CD8-positive, alpha-beta memory T cell (primary cell): ENCODE data around the gene SBK3. TPM values are rescaled to one million over a fixed set of nuclear protein-coding genes. Genes with fewer than 3 reads are reported as not detected.
"Not testable (repeated sequence)": the region's sequence is repeated elsewhere in the genome, so short reads cannot be mapped to it uniquely, and the experiment has no call there.

ENCODE experiments used
- CTCF ChIA-PET: fragments of 350-600 bp; sonication (Branson Sonifier 250); formaldehyde crosslinking; loops from one replicate; lab custom pipeline; 2021; ENCODE audit warnings: antibody characterized with exemption; lab: Charles Lee
- POLR2A ChIA-PET: fragments of 350-600 bp; sonication (Branson Sonifier 250); formaldehyde crosslinking; loops from one replicate; lab custom pipeline; 2021; ENCODE audit warnings: antibody characterized with exemption; lab: Charles Lee
- DNase-seq, 5 donors: peaks; one replicate each; pipeline versions ENCODE4 v3.0.0 to v3.0.0-alpha.2; 2020 to 2022; ENCODE audit warnings: mixed read lengths in 1 of 5
- H3K27ac ChIP-seq: one replicate; pipeline ENCODE4 v1.7.0; 2013; ENCODE audit warnings: low read depth, mild to moderate bottlenecking, low read length, moderate library complexity
- H3K27me3 ChIP-seq: 2 replicates; pipeline ENCODE4 v1.7.0; 2013; ENCODE audit warnings: low read length, mild to moderate bottlenecking; ENCODE audit not compliant: insufficient read depth, poor library complexity, severe bottlenecking
- H3K36me3 ChIP-seq: 2 replicates; pipeline ENCODE4 v1.7.0; 2013; ENCODE audit warnings: mild to moderate bottlenecking, low read length, moderate library complexity; ENCODE audit not compliant: insufficient read depth
- H3K4me1 ChIP-seq: 2 replicates; pipeline ENCODE4 v1.7.0; 2013; ENCODE audit warnings: mild to moderate bottlenecking, low read length, moderate library complexity; ENCODE audit not compliant: insufficient read depth
- H3K4me3 ChIP-seq: 2 replicates; pipeline ENCODE4 v1.7.0; 2013; ENCODE audit warnings: mild to moderate bottlenecking, low read length
- H3K9me3 ChIP-seq: 2 replicates; pipeline ENCODE4 v1.7.0; 2013; ENCODE audit warnings: mild to moderate bottlenecking, low read length
- H3K27ac Mint-ChIP-seq, 8 donors: one replicate each; pipeline ENCODE4 v1.8.0; 2020 to 2021; ENCODE audit warnings: mixed read lengths in 8 of 8, mild to moderate bottlenecking in 6 of 8, inconsistent platforms in 3 of 8, moderate library complexity in 3 of 8
- H3K27me3 Mint-ChIP-seq, 2 donors: one replicate each; pipeline ENCODE4 v1.8.0; 2020 to 2021; ENCODE audit warnings: mixed read lengths in 2 of 2, mild to moderate bottlenecking in 1 of 2, moderate library complexity in 1 of 2
- H3K36me3 Mint-ChIP-seq, 3 donors: one replicate each; pipeline ENCODE4 v1.8.0; 2020 to 2021; ENCODE audit warnings: mixed read lengths in 3 of 3, inconsistent platforms in 1 of 3, mild to moderate bottlenecking in 1 of 3
- H3K4me1 Mint-ChIP-seq, 3 donors: one replicate each; pipeline ENCODE4 v1.8.0; 2020 to 2021; ENCODE audit warnings: mixed read lengths in 3 of 3, inconsistent platforms in 1 of 3, mild to moderate bottlenecking in 1 of 3
- H3K4me3 Mint-ChIP-seq, 7 donors: one replicate each; pipeline ENCODE4 v1.8.0; 2020 to 2021; ENCODE audit warnings: mixed read lengths in 7 of 7, mild to moderate bottlenecking in 6 of 7, moderate library complexity in 4 of 7, inconsistent platforms in 2 of 7
- H3K9me3 Mint-ChIP-seq, 5 donors: one replicate each; pipeline ENCODE4 v1.8.0; 2020 to 2022; ENCODE audit warnings: mixed read lengths in 5 of 5, mild to moderate bottlenecking in 3 of 5, moderate library complexity in 2 of 5, inconsistent platforms in 1 of 5
- polyA plus RNA-seq: library from polyadenylated mRNA; unstranded; fragments of 300-500 nt; fragmentation: Illumina TruSeq; gene quantifications from one replicate; pipeline ENCODE4 v1.2.3, GENCODE V29; 2021
- total RNA-seq, 2 experiments: library from RNA; stranded (reverse); gene quantifications; one replicate each; pipeline ENCODE4 v1.2.3, GENCODE V29; 2021

The SBK3 gene
- total and polyA plus RNA-seq, 3 experiments from 2014 or later, result not detected

DNA sequence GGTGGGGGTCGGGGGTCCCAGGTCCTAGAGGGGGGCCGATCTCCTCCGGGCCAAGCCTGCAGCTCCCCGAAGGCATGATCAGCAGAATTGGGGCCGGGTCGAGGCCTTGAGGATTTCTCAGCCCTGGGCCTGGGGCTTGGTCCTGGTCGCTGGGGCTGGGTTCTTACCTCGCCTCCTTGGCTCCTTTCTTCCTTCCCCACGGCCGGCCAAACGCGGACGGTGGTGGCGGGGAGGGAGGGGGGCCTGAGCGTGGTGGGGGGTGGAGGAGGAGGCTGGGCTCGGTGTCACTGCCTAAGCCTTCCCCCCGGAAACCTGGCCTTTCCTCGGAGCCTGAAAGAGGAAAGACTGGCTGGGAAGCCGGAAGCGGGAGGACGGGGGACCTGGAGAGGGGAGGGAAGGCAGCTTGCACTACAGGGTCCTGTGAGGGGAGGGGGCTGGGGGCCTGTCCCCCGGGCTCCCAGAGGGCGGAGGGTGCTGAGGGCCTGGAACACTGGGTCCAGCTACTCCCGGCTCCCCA is 35.3 kb upstream of the SBK3 start, which contains the start of gene ZNF579:
ZNF579 (minus strand) TSS at position 221 of the 517 bp plus-strand sequence. CDS start 1,209 bp downstream, outside the sequence.
- H3K27me3 ChIP-seq, result no peaks in the 10 kb centered on the region
- CTCF ChIA-PET, result interaction anchor here (1.4 to 1.6 kb wide), 2 partner anchors 50 to 52 kb away, joined by 3 to 7 read pairs; no protein-coding TSS in a partner anchor
- H3K27ac ChIP-seq, result peak within 1 kb of the TSS; percentile 12
- peak within 1 kb of the TSS; percentile 56 for H3K4me3 ChIP-seq
- Mint-ChIP-seq H3K27me3 (peaks cover 4% of the 10 kb centered on the region in 2 donors), H3K9me3 (peaks cover 0 to 4% (median 0%) of the 10 kb centered on the region in 5 donors), H3K4me3 (peak within 1 kb of the TSS; percentile 80 to 91 (median 86)), H3K4me1 (peaks cover 24 to 30% (median 30%) of the 10 kb centered on the region in 3 donors), H3K27ac (peak within 1 kb of the TSS; percentile 75 to 99 (median 92)), H3K36me3 (peaks cover 10 to 15% (median 11%) of the 10 kb centered on the region in 3 donors)
- H3K36me3 ChIP-seq, result no peaks in the 10 kb centered on the region
- DNase-seq, result peak; percentile 53 to 79 (median 62)
- H3K9me3 ChIP-seq, result no peaks in the 10 kb centered on the region
- POLR2A ChIA-PET, result interaction anchor here (0.6 to 1.0 kb wide), 3 partner anchors 19 to 241 kb away, joined by 3 to 4 read pairs (median 3); partner anchors contain the start of genes FIZ1, KMT5C and ZNF524
- H3K4me1 ChIP-seq, result peaks cover 16% of the 10 kb centered on the region

DNA sequence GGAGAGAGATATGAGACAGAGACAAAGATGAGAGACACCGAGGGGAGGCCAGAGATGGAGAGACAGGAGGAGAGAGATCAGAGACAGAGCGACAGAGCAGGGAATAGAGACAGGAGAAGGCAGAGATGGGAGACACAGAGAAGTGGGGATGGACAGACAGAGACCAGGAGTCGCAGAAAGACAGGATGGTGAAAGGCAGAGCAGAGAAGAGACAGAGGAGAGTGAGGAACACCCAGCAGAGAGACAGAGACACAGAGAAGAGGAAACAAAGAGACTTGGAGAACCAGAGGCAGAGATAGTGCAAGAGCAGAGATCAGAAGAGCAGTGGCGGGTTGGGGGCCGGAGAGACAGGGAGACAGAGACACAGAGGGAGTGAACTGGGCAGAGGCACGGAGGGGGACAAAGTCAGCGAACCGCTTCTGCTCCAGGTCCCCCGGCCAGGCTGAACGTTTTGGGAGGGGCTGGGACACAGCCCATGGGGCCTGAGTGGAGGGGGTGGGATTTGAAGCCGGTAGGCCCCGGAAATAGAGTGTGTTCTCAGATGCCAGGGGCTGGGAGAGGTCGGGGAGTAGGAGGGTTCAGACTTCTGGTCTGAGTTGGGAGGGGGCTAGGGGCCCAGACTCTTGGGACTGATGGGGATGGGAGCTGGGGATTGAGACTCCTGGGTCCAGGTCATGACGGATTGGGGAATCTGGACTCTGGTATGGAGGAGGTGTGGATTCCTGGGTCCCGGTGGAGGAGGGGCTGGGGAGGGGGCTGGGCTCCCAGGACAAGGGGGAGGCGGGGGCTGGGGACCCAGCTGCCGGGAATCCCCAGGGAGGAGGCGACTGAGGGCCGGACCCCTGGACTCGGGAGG is 34.7 kb upstream of the SBK3 start:
- peak overlapping the region; percentile 49 to 99 (median 88) for H3K27ac Mint-ChIP-seq
- Histone ChIP-seq H3K4me3 (peak overlapping the region; percentile 56), H3K27ac (peak overlapping the region; percentile 12), H3K36me3 (no peaks in the 10 kb centered on the region), H3K4me1 (peaks cover 16% of the 10 kb centered on the region), H3K9me3 (no peaks in the 10 kb centered on the region), H3K27me3 (no peaks in the 10 kb centered on the region)
- H3K27me3 Mint-ChIP-seq, result peaks cover 0 to under 1% of the 10 kb centered on the region in 2 donors
- peaks cover 0 to 4% (median 0%) of the 10 kb centered on the region in 5 donors for H3K9me3 Mint-ChIP-seq
- peak overlapping the region; percentile 78 to 91 (median 86) for H3K4me3 Mint-ChIP-seq
- CTCF ChIA-PET, result interaction anchor here (1.4 to 1.6 kb wide), 2 partner anchors 51 to 53 kb away, joined by 3 to 7 read pairs; no protein-coding TSS in a partner anchor
- H3K4me1 Mint-ChIP-seq, result peaks cover 19 to 24% (median 24%) of the 10 kb centered on the region in 3 donors
- peaks cover 10 to 15% (median 11%) of the 10 kb centered on the region in 3 donors for H3K36me3 Mint-ChIP-seq
- POLR2A ChIA-PET, result interaction anchor here (0.6 kb wide), 1 partner anchor 26 kb away, joined by 3 read pairs; no protein-coding TSS in a partner anchor
- peak in 1 of 5 donors; percentile 48 for DNase-seq

DNA sequence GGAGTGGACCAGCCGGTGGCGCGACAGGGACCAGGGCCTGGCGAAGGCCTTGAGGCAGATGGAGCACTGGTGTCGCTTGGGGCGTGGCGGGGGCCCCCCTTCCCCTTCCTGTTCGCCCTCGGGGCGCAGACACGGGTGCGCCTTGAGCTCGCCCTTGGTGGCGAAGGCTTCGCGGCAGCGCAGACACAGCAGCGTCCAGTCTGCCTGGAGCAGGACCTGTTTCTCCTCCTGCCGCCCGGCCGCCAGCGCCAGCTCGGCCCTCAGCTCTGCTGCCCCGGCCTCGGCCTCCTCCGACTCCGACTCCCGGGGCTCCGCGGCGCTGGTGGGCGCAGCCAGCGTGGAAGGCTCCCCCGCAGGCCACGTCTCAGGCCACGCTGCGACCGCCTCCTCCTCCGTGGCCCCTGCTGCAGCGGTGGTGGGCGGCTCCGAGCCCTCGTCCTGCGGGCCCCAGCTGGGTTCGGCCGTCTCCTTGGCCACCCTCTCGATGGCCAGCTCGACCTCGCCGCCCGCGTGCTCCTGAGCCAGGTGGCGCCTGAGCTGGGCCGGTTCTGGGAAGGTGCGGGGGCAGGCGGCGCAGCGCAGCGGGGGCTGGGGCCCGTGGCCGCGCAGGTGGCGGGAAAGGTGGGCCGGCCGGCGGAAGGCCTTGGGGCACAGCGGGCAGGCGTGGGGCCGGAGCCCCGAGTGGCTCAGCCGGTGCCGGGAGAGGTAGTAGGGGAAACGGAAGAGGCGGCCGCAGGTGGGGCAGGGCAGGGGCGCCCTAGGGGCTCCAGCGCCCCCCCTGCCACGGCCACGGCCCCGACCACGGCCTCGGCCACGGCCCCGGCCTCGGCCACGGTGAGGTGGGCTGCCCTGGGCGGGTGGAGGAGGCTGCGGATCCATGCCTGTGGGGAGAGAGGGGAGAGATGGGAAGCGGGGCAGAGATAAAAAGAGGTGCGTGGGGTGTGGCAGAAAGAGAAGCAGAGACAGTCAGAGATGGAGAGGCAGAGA is 33.7 kb upstream of the SBK3 start:
- Histone ChIP-seq H3K4me1 (peaks cover 16% of the 10 kb centered on the region), H3K4me3 (no peak overlapping the region), H3K9me3 (no peaks in the 10 kb centered on the region), H3K27me3 (no peaks in the 10 kb centered on the region), H3K36me3 (no peaks in the 10 kb centered on the region), H3K27ac (no peak overlapping the region)
- Mint-ChIP-seq H3K9me3 (peaks cover 0 to 4% (median 0%) of the 10 kb centered on the region in 5 donors), H3K4me1 (peaks cover 19 to 24% (median 24%) of the 10 kb centered on the region in 3 donors), H3K27ac (peak overlapping the region; percentile 49 to 99 (median 88)), H3K4me3 (peak overlapping the region; percentile 56 to 91 (median 82)), H3K27me3 (no peaks in the 10 kb centered on the region), H3K36me3 (peaks cover 10 to 15% (median 11%) of the 10 kb centered on the region in 3 donors)
- peak in 1 of 5 donors; percentile 48 for DNase-seq
- ChIA-PET POLR2A (no interaction called here), CTCF (no interaction called here)

DNA sequence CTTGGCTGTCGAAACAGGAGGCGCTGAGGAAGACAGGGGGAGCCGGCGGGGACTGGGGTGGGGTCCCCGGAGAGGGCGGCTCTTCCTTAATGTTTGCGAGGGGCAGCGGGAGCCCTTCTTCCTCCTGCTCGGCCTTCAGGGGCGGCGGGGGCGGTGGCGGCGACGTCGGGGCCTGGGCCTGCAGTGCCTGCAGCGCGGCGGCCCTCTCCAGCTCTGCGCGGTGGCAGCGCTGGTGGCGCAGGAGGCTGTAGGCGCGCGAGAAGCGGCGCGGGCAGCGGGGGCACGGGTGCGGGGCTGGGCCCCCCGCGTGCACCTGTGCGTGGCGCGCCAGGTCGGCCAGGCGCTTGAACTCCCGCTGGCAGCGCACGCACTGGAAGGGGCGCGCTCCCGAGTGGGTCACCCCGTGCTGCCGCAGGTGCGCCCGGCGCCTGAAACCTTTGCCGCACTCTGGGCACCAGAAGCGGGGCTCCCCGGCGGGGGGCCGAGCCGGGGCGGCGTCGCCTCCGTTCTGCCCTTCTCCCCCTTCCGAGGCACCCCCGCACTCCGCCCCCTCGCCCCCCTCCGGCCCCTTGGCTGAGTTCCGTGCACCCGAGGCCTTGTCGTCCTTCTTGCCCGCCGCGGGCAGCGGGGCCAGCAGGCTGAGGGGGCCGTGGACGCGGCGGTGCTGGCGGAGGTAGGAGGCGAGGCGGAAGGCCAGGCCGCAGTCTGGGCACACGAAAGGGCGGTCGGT is 32.9 kb upstream of the SBK3 start:
- H3K27me3 ChIP-seq, result no peaks in the 10 kb centered on the region
- H3K27me3 Mint-ChIP-seq, result no peaks in the 10 kb centered on the region
- no peak overlapping the region for H3K4me3 ChIP-seq
- H3K9me3 Mint-ChIP-seq, result peaks cover 0 to 4% (median 0%) of the 10 kb centered on the region in 5 donors
- no peaks in the 10 kb centered on the region for H3K36me3 ChIP-seq
- peaks cover 19 to 24% (median 24%) of the 10 kb centered on the region in 3 donors for H3K4me1 Mint-ChIP-seq
- no peak overlapping the region for H3K4me3 Mint-ChIP-seq
- peaks cover 16% of the 10 kb centered on the region for H3K4me1 ChIP-seq
- ChIA-PET CTCF (no interaction called here), POLR2A (interaction anchor here (0.6 kb wide), 1 partner anchor 9 kb away, joined by 3 read pairs; no protein-coding TSS in a partner anchor)
- no peak overlapping the region for H3K27ac Mint-ChIP-seq
- DNase-seq, result peak in 1 of 5 donors; percentile 26
- H3K27ac ChIP-seq, result no peak overlapping the region
- peaks cover 10 to 15% (median 11%) of the 10 kb centered on the region in 3 donors for H3K36me3 Mint-ChIP-seq
- H3K9me3 ChIP-seq, result no peaks in the 10 kb centered on the region

DNA sequence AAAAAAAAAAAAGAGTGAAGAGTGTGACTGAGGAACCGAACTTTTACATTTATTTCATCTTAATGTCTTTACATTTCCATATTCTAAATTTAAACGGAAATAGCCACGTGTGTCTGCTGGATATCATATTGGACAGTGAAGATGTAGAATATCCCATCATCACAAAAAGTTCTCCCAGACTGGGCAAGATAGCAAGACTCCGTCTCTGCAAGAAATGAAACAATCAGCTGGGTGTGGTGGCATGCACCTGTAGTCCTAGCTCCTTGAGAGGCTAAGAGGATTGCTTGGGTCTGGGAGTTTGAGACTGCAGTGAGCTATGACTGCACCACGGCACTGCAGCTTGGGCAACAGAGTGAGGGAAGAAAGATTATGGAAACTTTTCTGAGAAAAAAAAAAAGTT is 31.4 kb upstream of the SBK3 start:
- Mint-ChIP-seq H3K36me3 (peaks cover 10 to 15% (median 11%) of the 10 kb centered on the region in 3 donors), H3K27ac (no peak overlapping the region), H3K9me3 (peaks cover 0 to 4% (median 0%) of the 10 kb centered on the region in 5 donors), H3K4me1 (peaks cover 16 to 20% (median 19%) of the 10 kb centered on the region in 3 donors), H3K27me3 (peaks cover 0 to 2% of the 10 kb centered on the region in 2 donors), H3K4me3 (peak overlapping the region; percentile 2 to 81 (median 57))
- Histone ChIP-seq H3K27me3 (no peaks in the 10 kb centered on the region), H3K27ac (no peak overlapping the region), H3K4me1 (peaks cover 13% of the 10 kb centered on the region), H3K9me3 (no peaks in the 10 kb centered on the region), H3K36me3 (no peaks in the 10 kb centered on the region), H3K4me3 (no peak overlapping the region)
- DNase-seq, result no peak
- CTCF ChIA-PET, result no interaction called here
- POLR2A ChIA-PET, result no interaction called here

DNA sequence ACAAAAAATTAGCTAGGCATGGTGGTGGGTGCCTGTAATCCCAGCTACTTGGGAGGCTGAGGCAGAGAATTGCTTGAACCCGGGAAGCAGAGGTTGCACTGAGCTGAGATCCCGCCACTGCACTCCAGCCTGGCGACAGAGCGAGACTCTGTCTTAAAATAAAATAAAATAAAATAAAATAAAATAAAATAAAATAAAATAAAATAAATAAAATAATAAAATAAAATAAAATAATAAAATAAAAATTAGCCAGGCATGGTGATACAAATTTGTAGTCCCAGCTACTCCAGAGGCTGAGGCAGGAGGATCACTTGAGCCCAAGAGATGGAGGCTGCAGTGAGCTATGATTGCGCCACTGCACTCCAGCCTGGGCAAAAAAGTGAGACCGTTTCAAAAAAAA is 28.6 kb upstream of the SBK3 start:
- H3K4me3 Mint-ChIP-seq, H3K4me3 ChIP-seq, H3K4me1 Mint-ChIP-seq, H3K9me3 ChIP-seq, H3K27ac ChIP-seq, H3K27me3 Mint-ChIP-seq, H3K36me3 ChIP-seq, H3K27me3 ChIP-seq, H3K36me3 Mint-ChIP-seq, POLR2A ChIA-PET, H3K27ac Mint-ChIP-seq, H3K4me1 ChIP-seq, H3K9me3 Mint-ChIP-seq, DNase-seq: not testable (repeated sequence)
- CTCF ChIA-PET, result interaction anchor here (0.7 to 1.5 kb wide), 2 partner anchors 27 to 70 kb away, joined by 3 to 4 read pairs; no protein-coding TSS in a partner anchor
